GM19043 (cell line): Measurements from ENCODE around the gene ANAPC2.

Source experiments
- ATAC-seq: cut with Tn5 transposase; IDR thresholded peaks from one replicate; pipeline ENCODE4 v1.9.1; 2021; ENCODE audit warnings: low read depth; ENCODE audit not compliant: unreplicated experiment

ANAPC2 gene

DNA sequence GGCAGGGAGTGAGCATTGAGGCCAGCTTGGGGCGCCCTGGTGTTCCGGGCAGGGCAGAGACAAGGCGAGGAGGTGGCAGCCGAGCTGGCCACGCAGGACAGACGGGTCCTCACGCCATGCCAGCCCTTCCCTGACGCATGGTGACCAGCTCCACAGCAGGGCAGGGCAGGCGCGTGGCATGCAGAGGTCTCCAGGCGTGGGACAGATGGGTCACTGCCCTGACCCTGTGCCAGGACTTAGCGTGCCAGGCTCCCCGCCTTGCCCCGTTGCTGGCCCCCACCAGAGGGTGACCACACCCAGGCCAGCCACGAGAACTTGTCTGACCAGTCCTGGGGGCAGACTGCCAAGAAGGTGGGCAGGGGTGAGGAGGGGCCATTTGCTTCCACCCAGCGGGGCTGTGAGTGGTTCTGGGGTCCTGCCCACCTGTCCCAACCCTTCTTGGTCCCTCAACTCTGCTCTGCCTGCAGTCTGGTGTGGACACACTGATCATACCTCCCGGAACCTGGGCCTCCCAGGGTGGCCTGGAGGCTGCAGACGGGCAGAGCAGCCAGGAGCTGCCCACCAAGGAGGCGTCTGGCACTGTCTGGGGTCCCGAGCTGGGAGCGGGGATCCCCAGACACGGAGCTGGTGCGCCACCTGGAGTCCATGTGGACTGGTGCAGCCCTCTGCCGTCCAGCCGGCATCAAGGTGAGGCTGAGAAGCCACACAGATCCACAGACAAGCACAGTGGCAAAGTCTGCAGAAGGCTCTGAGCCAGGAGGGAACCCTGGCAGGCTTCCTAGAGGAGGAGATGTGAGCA, 38.9 kb upstream of the ANAPC2 start, which contains the start of gene RNF224:
RNF224 (plus strand) TSS at position 449 of the 799 bp plus-strand sequence. CDS start 834 bp downstream, outside the sequence.
- ATAC-seq: no peak

DNA sequence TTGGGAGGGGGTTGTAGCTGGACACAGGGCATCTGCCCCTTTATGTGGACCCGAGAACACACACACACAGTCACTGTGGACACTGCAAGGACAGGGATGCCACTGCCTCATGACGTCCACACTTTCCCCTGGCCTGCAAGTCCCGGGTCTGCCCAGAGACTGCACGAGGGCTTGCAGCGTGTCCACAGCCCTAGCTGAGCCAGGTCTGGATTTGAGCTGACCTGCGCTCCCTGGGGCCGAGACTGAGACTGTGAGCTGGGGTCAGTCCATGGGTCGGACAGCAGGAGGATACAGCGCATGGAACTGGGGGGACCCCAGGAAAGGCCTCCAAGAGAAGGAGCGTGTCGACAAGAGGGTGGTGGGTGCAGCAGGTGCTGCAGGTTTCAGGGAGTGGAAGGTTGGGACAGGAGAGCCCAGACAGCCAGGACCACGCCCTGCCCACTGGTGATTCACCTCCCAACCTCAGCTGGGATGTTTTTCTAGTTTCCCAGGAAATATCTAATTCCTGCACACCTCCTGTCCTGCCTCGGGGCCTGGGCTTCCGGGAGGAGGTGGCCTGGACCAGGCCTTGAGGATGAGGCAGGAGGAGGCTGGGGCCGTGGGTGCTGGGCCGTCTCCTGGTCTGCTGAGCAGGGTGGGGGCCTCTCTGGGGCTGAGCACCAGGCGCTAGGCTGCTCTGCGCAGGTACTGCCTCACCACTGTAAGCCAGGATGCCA, 38.1 kb upstream of the ANAPC2 start:
- ATAC-seq: no peak

DNA sequence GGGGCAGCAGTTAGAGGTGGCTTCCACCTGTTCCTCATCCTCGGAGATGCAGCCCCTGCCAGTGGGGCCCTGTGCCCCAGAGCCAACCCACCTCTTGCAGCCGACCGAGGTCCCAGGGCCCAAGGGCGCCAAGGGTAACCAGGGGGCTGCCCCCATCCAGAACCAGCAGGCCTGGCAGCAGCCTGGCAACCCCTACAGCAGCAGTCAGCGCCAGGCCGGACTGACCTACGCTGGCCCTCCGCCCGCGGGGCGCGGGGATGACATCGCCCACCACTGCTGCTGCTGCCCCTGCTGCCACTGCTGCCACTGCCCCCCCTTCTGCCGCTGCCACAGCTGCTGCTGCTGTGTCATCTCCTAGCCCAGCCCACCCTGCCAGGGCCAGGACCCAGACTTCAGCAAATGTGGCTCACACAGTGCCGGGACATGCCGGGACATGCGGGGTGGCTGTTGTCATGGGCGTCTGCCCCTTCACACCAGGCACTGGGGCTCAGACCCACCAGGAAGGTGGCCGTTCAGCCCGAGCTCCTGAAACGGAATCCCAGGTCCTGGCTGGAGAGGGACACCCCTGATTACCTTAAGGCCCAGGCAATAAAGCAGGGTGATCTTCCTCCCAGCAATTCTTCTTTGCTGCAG, 37.5 kb upstream of the ANAPC2 start:
- ATAC-seq: no peak

DNA sequence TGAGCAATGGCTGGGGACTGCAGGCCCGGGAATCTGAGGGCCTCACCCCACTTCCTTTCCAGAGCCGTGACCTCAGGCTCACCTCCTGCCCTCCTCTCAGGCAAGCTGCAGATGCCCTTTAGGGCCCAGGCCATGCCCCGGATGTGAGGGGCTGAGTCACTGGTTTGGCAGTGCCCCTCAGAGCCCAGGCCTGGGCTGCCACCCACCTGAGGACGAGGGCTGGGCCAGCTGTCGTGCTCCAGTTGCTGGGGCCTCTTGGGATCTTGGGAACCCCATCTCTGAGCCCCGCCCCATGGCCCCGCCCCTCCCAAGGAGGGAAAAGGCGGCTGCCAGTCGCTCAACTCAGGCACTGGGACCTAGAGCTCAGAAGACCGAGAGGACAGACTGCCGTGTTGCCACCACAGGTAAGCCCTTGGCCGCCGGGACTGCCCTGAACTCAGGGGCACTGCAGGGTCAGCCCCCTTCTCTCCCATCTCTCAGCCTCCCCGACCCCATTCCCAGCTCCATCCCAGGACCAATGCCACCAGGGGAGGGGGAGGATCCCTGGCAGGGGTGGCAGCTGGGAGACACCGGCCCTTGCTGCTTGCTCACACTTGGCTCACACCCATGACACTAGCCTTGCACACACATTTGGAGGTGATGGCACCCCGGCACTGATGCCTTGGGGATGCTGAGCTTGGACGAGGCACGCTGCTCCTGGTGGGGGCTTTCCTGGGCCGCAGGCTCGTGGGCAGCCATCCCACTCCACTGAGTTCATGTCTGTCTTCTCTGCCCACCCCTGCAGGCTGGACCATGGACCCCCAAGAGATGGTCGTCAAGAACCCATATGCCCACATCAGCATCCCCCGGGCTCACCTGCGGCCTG, 36.7 kb upstream of the ANAPC2 start, which contains the start of gene CYSRT1:
CYSRT1 (plus strand) TSS at position 345 of the 865 bp plus-strand sequence; CDS start at position 793, 448 bp downstream.
- ATAC-seq: no peak

DNA sequence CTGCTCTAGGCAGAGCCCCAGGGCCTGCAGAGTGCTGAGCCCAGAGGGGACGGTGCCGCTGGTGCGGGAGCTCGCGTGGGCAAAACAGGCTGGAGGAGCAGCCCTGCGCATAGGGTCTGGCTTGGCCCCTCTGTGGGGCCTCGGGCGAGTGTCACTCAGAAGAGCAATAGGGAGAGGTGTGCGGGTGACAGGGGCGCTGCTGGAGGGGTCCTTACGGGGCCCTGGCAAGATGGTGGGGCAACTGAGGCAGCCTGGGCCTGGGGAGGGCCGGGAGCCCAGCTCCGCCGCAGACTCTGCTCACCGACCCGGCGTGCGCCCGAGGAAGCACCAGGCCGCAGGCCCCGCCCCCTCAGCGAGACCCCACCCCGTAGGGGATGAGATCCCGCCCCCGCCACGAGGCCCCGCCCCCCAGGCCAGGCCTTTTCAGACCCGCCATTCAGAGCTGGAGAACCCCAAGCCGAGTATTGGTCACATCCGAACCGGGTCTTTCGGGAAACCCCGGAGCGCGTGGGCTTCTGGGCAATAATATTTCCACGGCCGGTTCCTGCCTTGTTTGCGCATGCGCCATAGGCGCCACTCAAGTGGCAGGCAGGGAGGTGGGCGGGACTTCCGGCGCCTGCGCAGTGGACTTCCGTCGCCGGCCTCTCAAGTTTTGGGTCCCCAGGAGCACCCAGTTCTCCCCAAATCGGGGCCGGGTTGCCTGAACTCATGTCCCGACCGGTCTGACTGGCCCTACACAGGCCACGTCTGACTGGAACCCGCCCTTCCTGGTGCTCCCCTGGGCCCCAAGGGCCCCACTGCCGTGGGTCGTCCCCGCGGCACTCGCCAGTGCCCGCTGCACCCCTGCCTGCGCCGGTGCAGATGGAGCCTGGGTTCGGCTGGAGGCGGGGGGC, 35.0 kb upstream of the ANAPC2 start:
- ATAC-seq: peak; percentile 72

DNA sequence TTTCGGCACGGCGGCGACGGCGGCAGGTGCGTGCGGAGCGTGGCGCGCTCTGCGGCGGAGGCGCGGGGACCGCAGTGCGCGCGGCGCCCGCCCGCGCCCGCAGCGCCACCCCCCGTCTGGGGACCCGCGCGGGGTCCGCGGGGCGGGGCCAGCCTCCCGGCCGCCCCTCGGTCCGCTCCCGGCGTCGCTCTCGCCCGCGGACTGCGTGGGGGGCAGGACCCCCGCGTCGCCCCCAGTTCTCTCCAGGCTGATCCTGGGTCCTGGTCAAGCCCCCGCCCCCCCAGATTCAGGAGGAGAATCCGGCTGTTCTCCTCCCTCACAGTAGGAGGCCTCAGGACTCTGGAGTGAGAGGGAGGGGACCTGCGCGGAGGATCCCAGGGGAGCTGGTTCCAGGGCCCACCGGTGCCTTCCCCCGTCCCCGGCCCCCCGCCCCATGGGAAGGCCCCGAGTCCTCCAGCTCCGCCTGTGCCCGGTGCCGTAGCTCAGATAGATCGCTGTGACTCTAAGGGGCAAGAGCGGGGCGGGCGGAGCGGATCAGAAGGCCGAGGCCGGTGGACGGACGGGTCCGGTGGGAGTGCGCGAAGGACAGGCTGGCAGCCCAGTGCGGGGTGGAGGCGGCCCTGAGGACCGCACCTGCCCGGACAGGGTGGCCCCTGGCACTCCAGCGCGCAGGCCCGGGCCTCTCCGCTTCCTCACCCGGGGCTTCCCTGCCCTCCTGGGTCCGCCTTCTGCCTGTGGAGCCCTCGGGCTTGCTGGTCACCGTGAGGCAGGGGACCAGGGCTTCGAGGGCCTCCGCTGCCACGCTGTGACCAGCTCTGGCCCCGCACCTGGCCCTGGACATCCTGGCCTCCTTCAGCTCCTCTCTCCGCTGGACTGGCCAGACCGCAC, 34.1 kb upstream of the ANAPC2 start, which contains the start of gene RNF208:
RNF208 (minus strand) TSS at position 51 of the 888 bp plus-strand sequence. CDS start 1,028 bp downstream, outside the sequence.
- ATAC-seq: no peak

DNA sequence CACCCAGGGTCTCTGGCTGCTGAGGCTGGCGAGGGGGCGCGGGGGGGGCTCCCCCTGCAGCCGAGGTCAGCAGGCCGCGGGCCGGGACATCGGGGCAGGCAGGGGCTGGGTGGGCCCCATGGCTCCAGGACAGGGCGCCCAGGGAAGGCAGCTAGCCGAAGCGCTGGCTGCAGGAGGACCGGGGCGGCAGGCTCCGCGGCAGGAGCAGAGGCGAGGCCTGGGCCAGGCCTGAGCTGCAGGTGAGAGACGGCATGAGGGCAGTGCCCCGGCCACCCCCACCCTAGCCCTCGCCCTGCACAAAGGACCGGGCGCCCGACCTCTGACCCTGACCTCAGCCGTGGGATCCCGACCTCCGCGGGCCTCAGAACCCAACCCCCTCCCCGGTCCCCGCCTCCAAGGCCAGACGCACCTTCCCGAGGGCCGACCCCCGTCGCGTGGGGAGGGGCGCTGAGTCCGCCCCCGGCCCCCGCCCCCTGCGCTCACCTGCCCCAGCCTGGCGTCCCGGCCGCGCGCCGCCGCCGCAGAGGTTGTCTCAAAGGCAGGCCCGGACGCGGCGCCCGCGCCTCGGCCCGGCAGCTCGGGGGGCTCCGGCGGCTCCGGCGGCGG, 33.2 kb upstream of the ANAPC2 start:
- no peak for ATAC-seq

DNA sequence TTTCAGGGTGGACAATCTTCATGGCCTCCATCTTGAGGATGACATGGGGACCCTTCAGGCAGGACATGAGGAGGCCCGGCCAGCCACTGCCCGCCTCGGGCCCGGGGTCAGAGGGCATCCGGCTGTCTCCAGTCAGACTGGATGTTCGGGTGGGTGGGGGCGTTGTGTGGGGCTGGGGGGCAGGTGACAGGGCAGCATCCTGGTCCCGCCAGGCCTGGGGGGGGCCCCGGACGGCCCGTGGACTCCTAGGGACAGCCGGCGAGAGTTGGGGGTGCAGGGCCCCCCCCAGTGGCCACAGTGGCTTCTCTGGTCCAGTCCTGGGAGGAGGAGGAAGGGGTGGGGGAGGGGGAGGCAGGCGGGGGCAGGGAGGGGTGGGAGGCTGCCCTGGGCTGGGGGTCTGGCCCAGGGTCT, 32.7 kb upstream of the ANAPC2 start:
- ATAC-seq: no peak

DNA sequence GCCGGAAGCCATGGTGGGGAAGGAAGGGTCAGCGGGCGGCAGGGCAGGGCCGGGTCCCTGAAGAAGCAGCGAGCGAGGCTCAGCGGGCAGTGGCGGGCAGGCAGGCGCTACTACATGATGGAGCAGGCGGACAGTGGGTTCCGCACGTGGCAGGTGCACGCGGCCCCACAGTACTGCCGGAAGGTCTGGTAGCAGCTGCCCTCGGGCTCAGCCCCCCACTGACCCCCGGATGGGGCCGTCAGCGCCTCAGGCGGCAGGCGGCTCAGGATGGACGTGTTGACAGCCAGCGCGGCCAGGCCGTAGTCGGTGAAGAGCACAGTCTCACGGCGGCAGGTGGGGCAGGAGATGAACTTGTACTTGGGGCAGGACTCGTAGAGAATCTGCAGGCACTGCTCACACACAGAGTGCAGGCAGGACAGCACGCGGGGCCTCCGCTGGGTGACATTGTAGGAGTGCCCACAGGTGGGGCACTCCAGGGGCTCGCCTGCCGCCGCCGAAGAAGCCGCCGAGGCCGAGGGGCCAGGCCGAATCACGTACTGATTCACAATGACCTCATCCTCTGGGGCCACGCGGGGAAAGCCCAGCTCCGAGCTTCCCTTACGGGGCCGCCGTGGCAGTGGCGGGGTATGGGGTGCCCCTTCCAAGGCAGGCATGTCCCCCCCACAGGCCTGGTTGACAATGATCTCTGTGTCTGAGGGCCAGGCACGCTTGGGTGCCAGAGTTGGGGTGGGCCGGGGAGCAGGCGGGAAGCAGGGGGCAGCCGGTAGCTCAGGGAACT, 32.1 kb upstream of the ANAPC2 start:
- no peak for ATAC-seq

DNA sequence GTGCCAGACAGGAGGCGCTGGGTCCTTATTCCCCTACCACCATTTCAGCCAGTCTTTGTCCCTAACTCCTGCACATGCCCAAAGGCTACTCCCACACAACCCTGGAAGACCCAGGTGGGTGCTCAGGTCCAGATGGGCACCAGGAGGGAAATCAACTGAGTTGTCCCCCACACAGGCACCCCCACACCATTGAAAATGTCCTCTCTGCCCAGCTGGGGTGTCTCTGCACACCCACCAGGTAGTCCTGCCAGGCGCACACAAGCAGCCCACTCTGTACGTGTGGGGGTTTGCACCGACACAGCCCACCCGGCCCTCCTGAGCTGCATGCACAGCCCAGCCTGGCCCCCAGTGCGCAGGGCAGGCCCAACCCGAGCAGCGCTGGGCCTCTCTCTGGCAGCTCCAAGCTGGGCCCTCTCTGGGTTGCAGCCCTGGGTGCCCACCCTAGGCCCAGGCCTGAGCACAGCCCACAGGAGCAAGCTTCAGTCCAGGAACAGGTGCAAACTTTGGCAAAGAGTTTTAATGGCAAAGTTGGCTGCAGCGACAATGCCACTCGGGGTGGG, 31.5 kb upstream of the ANAPC2 start:
- ATAC-seq: no peak

DNA sequence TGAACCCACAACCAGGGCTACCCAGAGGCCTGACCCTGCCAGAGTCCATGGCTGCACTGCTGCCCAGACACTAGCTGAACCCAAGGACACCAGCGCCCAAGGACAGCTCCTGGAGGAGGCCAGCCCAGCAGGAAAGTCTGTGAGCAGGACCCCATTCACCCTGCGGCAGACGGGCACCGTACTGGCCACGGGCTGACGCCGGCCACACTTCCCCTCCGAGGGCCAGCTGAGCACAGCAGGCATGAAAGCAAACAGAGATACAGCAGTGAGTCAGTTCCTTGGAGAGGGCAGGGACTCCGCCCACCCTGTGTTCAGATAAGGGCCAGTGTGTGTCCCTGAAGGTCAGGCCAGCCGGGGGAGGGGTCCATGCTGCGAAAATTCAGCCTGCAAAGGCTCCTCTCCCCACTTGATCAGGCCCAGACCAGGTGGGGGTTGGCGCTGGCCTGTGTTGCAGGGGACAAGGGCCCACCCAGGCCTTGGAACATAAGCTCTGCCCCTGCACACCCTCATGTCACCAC, 30.5 kb upstream of the ANAPC2 start:
- ATAC-seq: no peak

DNA sequence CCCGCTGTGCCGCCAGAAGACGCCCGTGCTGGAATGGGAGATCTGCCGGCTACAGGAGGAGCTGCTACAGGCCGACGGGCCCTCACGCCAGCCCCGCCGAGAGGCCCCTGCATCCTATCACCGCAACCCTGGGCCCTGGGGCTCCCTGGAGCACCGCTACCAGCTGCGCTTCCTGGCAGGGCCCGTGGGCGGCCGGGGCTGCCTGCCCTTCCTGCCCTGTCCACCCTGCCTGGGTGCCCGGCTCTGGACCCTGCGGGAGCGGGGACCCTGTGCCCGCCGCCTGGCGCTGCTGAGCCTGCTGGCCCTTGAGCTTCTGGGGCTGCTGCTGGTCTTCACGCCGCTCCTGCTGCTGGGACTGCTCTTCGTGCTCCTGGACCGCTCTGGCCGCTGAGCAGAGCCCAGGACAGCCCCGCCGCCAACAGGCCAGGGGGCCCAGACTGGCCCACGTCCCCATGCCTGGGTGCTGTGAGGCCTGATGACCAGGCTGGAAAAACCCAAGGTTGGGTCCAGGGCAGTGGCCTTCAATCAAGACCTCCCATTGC, 29.9 kb upstream of the ANAPC2 start:
- no peak for ATAC-seq

DNA sequence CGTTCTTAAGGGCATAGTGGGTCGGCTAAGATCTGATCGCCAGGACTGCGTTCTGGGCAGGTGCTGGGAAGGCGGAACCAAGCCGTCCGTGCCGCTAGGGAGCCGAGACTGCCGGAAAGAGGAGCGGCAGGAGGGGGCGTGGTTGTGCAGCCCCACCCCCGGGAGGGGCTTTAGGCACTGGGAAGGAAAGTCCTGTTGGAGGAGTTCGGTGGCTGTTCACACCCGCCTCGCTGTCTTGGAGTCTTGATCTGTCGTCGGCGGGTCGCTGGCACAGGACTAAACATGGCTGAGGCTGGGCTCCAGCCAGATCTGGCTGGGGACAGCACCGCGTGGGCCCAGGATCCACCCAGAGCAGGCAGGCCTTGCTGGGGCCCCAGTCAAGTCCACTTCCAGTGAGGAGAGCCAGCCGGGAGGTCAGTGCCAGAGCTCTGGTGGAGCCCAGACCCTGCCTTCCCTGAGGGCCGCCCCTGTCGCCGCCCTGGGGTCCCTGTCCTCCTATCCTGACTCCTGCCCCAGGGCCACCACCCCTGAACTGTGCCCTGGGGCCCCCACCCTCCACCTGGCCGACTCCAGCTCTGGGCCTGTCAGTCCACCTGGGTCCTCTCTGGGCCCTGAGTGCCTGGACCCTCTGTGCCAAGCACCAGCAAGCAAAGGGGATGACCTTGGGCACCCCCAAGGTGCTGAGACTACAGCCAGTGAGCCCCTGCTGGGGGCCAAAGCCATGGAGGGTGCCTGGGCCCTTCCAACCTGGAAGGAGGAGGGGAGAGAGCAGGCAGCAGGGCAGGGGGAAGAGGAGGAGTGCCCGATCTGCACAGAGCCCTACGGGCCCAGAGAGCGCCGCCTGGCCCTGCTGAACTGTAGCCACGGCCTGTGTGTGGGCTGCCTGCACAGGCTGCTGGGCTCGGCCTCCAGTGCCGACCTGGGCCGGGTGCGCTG, 29.2 kb upstream of the ANAPC2 start:
- ATAC-seq: no peak

DNA sequence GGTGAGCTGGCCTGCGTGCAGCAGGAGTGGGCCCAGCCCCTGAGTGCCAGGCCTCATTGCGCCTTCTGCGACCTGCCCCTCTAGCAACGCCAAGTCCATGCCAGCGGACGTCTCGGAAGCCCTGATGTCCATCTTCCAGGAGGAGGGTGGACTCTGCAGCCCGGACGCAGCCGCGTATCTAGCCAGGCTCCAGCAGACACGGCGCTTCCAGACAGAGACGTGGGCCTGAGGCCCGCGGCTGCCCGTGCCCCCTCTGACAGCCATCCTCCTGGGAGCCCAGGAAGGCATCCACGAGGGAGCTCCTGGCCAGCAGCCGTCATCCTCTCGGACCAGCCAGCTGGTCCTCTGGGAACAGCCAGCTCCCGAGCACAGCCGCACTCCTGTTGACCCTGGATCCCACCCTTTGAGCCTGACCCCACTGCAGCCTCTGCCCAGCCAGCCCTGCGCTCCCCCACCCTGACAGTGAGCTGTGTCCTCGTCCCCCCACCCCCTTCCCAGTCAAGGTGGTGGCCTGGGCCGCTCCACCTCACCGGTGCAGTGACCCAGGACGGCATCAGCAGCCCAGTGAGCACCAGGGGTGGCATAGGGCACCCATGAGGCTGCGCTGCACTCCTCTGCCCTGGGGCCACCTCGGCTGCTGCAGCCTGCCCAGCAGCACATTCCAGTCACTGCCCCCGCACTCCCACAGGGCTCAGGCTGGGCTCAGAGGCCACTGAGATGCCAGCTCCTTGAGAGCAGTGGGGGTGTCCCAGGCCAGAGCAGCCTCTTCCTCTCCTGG, 28.0 kb upstream of the ANAPC2 start:
- no peak for ATAC-seq
